ENCODE measurements around the gene PLCB4.

GRCh38 chr20:9460518-9460917 lies 391.6 kb downstream of the PLCB4 start:
- TF ChIP-seq CTCF (optimal IDR thresholded peaks at IDR 0.05 in 1 of 3, IDR thresholded peaks at IDR 0.05 in 1 of 3, conservative IDR thresholded peaks at IDR 0.05 in 1 of 3; ENCODE audit: extremely low read depth in 1 of 3, insufficient read depth in 2 of 3, low read length in 3 of 3) (no peak), EZH2 (IDR thresholded peaks at IDR 0.05; ENCODE audit: low read length) (no peak)
